Hepatocyte (in vitro differentiated cells): ENCODE data around the gene LDLRAD3.

Experiments used
- CTCF ChIP-seq: fragments of 200-600 bp; sonication (generic); IDR thresholded peaks from 2 replicates; pipeline ENCODE4 v1.5.1; 2016; ENCODE audit warnings: antibody characterized with exemption, mild to moderate bottlenecking; ENCODE audit not compliant: poor library complexity
- EZH2 ChIP-seq: fragments of 200-600 bp; sonication (generic); IDR thresholded peaks from 2 replicates; pipeline ENCODE4 v1.6.1; 2016; ENCODE audit warnings: antibody characterized with exemption, mild to moderate bottlenecking, borderline replicate concordance
- EZH2phosphoT487 ChIP-seq: fragments of 200-600 bp; sonication (generic); IDR thresholded peaks from one replicate; pipeline ENCODE4 v1.6.1; 2018; ENCODE audit warnings: antibody characterized with exemption, mild to moderate bottlenecking, low read depth, moderate library complexity; ENCODE audit not compliant: unreplicated experiment, severe bottlenecking

DNA sequence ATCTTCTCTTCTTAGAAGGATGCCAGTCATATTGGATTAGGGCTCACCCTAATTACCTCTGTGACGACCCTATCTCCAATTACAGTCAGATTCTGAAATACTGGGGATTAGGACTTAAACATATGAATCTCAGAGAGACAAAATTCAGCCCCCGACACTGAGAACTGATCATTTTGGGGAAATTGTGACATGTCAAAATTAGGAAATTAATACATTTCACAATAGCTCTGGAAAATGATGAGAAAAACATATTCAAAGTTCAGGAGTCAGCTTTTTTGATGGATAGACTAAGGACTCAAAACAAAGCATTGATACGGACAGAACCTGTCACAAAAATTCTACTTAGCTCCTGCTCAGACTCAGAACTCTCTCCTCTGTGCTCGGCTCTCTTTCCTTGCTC lies 304.6 kb downstream of the LDLRAD3 start:
- TF ChIP-seq CTCF: no peak
- no peak for TF ChIP-seq EZH2
- TF ChIP-seq EZH2phosphoT487: no peak
